A673 (cell line): ENCODE data around the gene GXYLT2. TPM values are rescaled to one million over a fixed set of nuclear protein-coding genes. Genes with fewer than 3 reads are reported as not detected.

Experiments
- BruUV-seq: library from RNA; stranded (reverse); fragments of 400-500 nt; replicated peaks from 2 replicates; lab custom pipeline; 2021; lab: Mats Ljungman, UMichigan
- CTCF ChIA-PET: fragments of 300-600 bp; sonication (Branson Sonifier 250); formaldehyde crosslinking; loops from one replicate; lab custom pipeline; 2022; ENCODE audit warnings: antibody characterized with exemption; lab: Charles Lee
- POLR2A ChIA-PET: fragments of 300-600 bp; sonication (Branson Sonifier 250); formaldehyde crosslinking; loops from one replicate; lab custom pipeline; 2022; ENCODE audit warnings: antibody characterized with exemption; ENCODE audit not compliant: low non-redundant PET; lab: Charles Lee
- DNase-seq: peaks from one replicate; pipeline ENCODE4 v3.0.0-alpha.2; 2015; ENCODE audit warnings: low spot score
- H3K27ac ChIP-seq: fragments of 200-600 bp; sonication (generic); 2 replicates; pipeline ENCODE4 v1.5.1; 2016; ENCODE audit warnings: mixed run types, low read depth, mild to moderate bottlenecking, mixed read lengths, antibody characterized with exemption, low read length; ENCODE audit not compliant: poor library complexity, severe bottlenecking
- H3K27me3 ChIP-seq: fragments of 200-600 bp; sonication (generic); replicated peaks from 2 replicates; pipeline ENCODE4 v1.6.1; 2017; ENCODE audit warnings: mixed run types, low read depth, mild to moderate bottlenecking, mixed read lengths, antibody characterized with exemption, low read length; ENCODE audit not compliant: insufficient read depth, poor library complexity
- H3K36me3 ChIP-seq: fragments of 200-600 bp; sonication (generic); 2 replicates; pipeline ENCODE4 v1.6.1; 2016; ENCODE audit warnings: mixed run types, mild to moderate bottlenecking, mixed read lengths, antibody characterized with exemption, low read length; ENCODE audit not compliant: insufficient read depth, poor library complexity, severe bottlenecking
- H3K4me1 ChIP-seq: fragments of 200-600 bp; sonication (generic); 2 replicates; pipeline ENCODE4 v1.6.1; 2017; ENCODE audit warnings: mixed run types, mild to moderate bottlenecking, mixed read lengths, antibody characterized with exemption, low read length; ENCODE audit not compliant: insufficient read depth, poor library complexity, severe bottlenecking
- H3K4me3 ChIP-seq: fragments of 200-600 bp; sonication (generic); 2 replicates; pipeline ENCODE4 v1.5.1; 2016; ENCODE audit warnings: low read depth, mixed run types, mild to moderate bottlenecking, mixed read lengths, low read length; ENCODE audit not compliant: poor library complexity, severe bottlenecking
- H3K9me3 ChIP-seq: fragments of 200-600 bp; sonication (generic); 2 replicates; pipeline ENCODE4 v1.6.1; 2016; ENCODE audit warnings: mixed run types, low read depth, mild to moderate bottlenecking, mixed read lengths, antibody characterized with exemption, low read length; ENCODE audit not compliant: poor library complexity, severe bottlenecking
- EZH2 ChIP-seq: fragments of 200-600 bp; sonication (generic); IDR thresholded peaks from 2 replicates; pipeline ENCODE4 v1.6.1; 2017; ENCODE audit warnings: borderline replicate concordance, low read depth, mild to moderate bottlenecking, mixed read lengths, antibody characterized with exemption, low read length; ENCODE audit not compliant: poor library complexity, severe bottlenecking
- intact Hi-C: fragments of 100-400 bp; cut with micrococcal nuclease; formaldehyde crosslinking; loops from one replicate; pipeline ENCODE4 v1.10.0; 2022; ENCODE audit not compliant: unreplicated experiment
- total RNA-seq: library from RNA; stranded (reverse); gene quantifications from 2 replicates; pipeline ENCODE4 v1.2.3, GENCODE V29; 2021
- TF ChIP-seq, protein P1 (sequence below): fragments of 300-800, 200-600 bp; sonication (generic); conservative IDR thresholded peaks from 2 replicates; pipeline ENCODE4 v1.5.1; 2017; ENCODE audit warnings: low read depth, mild to moderate bottlenecking, antibody characterized with exemption, low read length, moderate library complexity, mixed read lengths

The GXYLT2 gene
- total RNA-seq, 1 experiment from 2014 or later, result 10.7 TPM

DNA sequence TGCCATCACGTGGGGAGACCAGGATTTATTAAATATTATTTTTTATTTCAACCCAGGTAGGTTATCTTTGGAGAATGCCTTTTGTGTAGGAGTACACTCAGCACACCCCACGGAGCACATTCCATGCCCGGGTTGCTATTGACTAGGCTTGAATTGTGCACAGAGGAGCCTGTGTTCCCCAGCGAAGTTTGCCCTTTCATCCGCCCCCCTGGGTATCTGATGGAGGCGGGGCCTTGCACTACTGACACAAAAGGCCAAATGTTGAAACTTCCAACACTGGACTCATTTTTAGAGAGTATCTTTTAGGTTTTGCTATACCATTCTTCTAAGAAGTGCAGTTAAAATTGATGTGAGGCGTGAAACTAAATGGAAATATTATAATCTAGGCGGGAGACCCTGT, 69.5 kb downstream of the GXYLT2 start:
- H3K27me3 ChIP-seq, result no peaks in the 10 kb centered on the region
- POLR2A ChIA-PET, result no interaction called here
- CTCF ChIA-PET, result no interaction called here
- no peak for TF ChIP-seq EZH2
- TF ChIP-seq, protein P1, sequence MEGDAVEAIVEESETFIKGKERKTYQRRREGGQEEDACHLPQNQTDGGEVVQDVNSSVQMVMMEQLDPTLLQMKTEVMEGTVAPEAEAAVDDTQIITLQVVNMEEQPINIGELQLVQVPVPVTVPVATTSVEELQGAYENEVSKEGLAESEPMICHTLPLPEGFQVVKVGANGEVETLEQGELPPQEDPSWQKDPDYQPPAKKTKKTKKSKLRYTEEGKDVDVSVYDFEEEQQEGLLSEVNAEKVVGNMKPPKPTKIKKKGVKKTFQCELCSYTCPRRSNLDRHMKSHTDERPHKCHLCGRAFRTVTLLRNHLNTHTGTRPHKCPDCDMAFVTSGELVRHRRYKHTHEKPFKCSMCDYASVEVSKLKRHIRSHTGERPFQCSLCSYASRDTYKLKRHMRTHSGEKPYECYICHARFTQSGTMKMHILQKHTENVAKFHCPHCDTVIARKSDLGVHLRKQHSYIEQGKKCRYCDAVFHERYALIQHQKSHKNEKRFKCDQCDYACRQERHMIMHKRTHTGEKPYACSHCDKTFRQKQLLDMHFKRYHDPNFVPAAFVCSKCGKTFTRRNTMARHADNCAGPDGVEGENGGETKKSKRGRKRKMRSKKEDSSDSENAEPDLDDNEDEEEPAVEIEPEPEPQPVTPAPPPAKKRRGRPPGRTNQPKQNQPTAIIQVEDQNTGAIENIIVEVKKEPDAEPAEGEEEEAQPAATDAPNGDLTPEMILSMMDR, result no peak
- DNase-seq, result no peak
- BruUV-seq, result no TSS peak
- no peaks in the 10 kb centered on the region for H3K4me1 ChIP-seq
- H3K27ac ChIP-seq, result no peak overlapping the region
- H3K36me3 ChIP-seq, result no peaks in the 10 kb centered on the region
- intact Hi-C loops, result loop anchor here (5.0 kb wide), 1 partner anchor 50 kb away; no protein-coding TSS in a partner anchor
- H3K4me3 ChIP-seq, result no peak overlapping the region
- H3K9me3 ChIP-seq, result no peaks in the 10 kb centered on the region

DNA sequence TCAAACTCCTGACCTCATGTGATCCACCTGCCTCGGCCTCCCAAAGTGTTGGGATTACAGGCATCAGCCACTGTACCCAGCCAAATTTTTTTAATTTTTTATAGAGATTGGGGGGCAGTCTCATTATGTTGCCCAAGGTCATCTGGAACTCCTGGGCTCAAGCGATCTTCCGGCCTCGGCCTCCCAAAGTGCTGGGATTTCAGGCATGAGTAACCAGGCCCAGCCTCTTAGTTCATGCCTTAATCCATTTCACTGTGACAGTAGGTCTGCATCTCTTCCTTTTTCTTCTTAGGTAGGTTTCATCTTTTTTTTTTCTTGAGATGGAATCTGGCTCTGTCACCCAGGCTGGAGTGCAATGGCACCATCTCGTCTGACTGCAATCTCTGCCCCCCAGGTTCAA, 71.5 kb downstream of the GXYLT2 start:
- ChIA-PET CTCF (no interaction called here), POLR2A (no interaction called here)
- H3K4me1 ChIP-seq, result no peaks in the 10 kb centered on the region
- intact Hi-C loops, result loop anchor here (5.0 kb wide), 1 partner anchor 48 kb away; no protein-coding TSS in a partner anchor
- no peak for DNase-seq
- BruUV-seq, result no TSS peak
- no peak overlapping the region for H3K4me3 ChIP-seq
- no peaks in the 10 kb centered on the region for H3K9me3 ChIP-seq
- no peaks in the 10 kb centered on the region for H3K27me3 ChIP-seq
- TF ChIP-seq EZH2, result no peak
- TF ChIP-seq, protein P1, result no peak
- no peaks in the 10 kb centered on the region for H3K36me3 ChIP-seq
- no peak overlapping the region for H3K27ac ChIP-seq

DNA sequence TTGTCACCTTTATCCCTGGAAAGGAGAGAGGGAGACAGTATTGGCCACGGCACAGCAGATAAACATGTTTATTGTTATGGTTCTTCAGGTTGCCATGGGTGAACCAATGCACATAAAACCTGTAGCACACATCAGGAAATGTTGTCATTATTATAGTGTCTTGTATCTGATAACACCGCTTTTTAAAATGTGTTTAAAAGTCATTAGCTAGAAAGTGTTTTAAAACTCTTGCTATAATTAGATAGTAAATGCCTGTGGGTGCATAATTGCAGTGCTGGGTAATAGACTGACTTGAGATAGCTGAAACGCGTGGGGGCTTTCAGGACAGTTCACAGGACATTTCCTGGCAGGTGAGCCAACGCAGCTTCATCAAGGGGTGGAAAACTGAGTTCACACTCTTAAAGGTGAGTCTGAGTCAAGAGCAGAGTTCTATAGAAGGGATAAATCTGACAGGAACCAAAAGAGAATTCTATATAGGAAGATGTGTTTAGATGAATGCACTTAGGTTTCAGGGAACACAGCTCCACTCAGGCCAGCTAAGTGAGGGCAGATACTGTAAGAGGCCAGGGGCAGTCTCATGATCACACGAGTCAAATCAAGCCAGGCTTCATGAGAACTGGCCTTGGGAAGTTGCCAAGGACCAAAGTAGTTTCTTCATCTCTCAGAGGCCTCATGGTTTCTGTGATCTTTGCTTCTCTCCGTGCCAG, 73.1 kb downstream of the GXYLT2 start:
- intact Hi-C loops, result no loop called here
- TF ChIP-seq EZH2, result no peak

DNA sequence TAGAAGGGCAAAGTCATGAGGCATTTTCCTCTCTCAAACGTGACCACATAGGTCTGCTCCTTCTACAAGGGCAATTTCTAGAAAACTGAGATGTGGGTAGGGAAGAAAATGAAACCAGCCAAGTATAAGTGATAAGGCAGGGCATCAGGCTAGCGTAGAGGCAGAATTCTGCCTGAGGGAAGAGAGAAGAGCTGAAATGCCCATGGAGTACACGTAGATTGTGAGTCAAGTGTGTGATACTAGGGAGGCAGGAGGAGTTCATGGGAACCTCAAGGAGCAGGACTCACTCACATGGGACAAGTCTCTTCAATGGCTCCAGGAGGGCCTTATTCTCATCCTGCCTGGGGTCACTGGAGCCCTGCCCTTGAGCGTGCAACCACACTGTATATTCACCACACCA, 73.9 kb downstream of the GXYLT2 start:
- POLR2A ChIA-PET, result no interaction called here
- Histone ChIP-seq H3K27ac (no peak overlapping the region), H3K27me3 (no peaks in the 10 kb centered on the region), H3K4me1 (no peaks in the 10 kb centered on the region), H3K4me3 (no peak overlapping the region), H3K36me3 (no peaks in the 10 kb centered on the region), H3K9me3 (no peaks in the 10 kb centered on the region)
- CTCF ChIA-PET, result no interaction called here
- intact Hi-C loops, result no loop called here
- BruUV-seq, result no TSS peak
- no peak for TF ChIP-seq EZH2
- TF ChIP-seq, protein P1, result no peak
- no peak for DNase-seq

More for the DNA sequence above, 73.1 kb downstream of the GXYLT2 start:
- DNase-seq, result no peak
- no TSS peak for BruUV-seq
- Histone ChIP-seq H3K9me3 (no peaks in the 10 kb centered on the region), H3K4me3 (no peak overlapping the region), H3K27me3 (no peaks in the 10 kb centered on the region), H3K4me1 (no peaks in the 10 kb centered on the region), H3K27ac (no peak overlapping the region), H3K36me3 (no peaks in the 10 kb centered on the region)
- POLR2A ChIA-PET, result no interaction called here
- CTCF ChIA-PET, result no interaction called here
